Endodermal cell (in vitro differentiated cells): ENCODE results near the gene USP47. TPM values are rescaled to one million over a fixed set of nuclear protein-coding genes. Genes with fewer than 3 reads are reported as not detected.

Source experiments
- DNase-seq: peaks from one replicate; pipeline ENCODE4 v3.0.0-alpha.2; 2017
- H3K27ac ChIP-seq: 2 replicates; pipeline ENCODE4 v1.5.1; 2013; ENCODE audit warnings: mild to moderate bottlenecking, low read depth, low read length, moderate library complexity
- H3K27me3 ChIP-seq: 2 replicates; pipeline ENCODE4 v1.6.1; 2013; ENCODE audit warnings: mild to moderate bottlenecking, low read length, moderate library complexity; ENCODE audit not compliant: insufficient read depth, control insufficient read depth, poor library complexity, severe bottlenecking
- H3K36me3 ChIP-seq: 2 replicates; pipeline ENCODE4 v1.7.0; 2013; ENCODE audit warnings: mild to moderate bottlenecking, low read length, moderate library complexity; ENCODE audit not compliant: control insufficient read depth, insufficient read depth
- H3K4me1 ChIP-seq: one replicate; pipeline ENCODE4 v1.7.0; 2013; ENCODE audit warnings: low read length; ENCODE audit not compliant: control insufficient read depth, insufficient read depth
- H3K4me3 ChIP-seq: 2 replicates; pipeline ENCODE4 v1.5.1; 2013; ENCODE audit warnings: mild to moderate bottlenecking, low read length, moderate library complexity
- H3K9ac ChIP-seq: 2 replicates; pipeline ENCODE4 v1.6.1; 2013; ENCODE audit warnings: mild to moderate bottlenecking, low read length, moderate library complexity; ENCODE audit not compliant: poor library complexity, severe bottlenecking; ENCODE audit errors: extremely low read depth
- H3K9me3 ChIP-seq: 2 replicates; pipeline ENCODE4 v1.6.1; 2013; ENCODE audit warnings: mild to moderate bottlenecking, low read length, moderate library complexity; ENCODE audit not compliant: control insufficient read depth
- H3K27ac Mint-ChIP-seq: 2 replicates; pipeline ENCODE4 v1.8.0; 2020; ENCODE audit warnings: mixed read lengths
- H3K27me3 Mint-ChIP-seq: 2 replicates; pipeline ENCODE4 v1.8.0; 2021; ENCODE audit warnings: mild to moderate bottlenecking, mixed read lengths; ENCODE audit not compliant: insufficient read depth
- H3K36me3 Mint-ChIP-seq: 2 replicates; pipeline ENCODE4 v1.8.0; 2020; ENCODE audit warnings: low read depth, mixed read lengths
- H3K4me1 Mint-ChIP-seq: 2 replicates; pipeline ENCODE4 v1.8.0; 2020; ENCODE audit warnings: mixed read lengths
- H3K4me3 Mint-ChIP-seq: 2 replicates; pipeline ENCODE4 v1.8.0; 2020; ENCODE audit warnings: mild to moderate bottlenecking, moderate library complexity, mixed read lengths
- H3K9me3 Mint-ChIP-seq: 2 replicates; pipeline ENCODE4 v1.8.0; 2020; ENCODE audit warnings: mild to moderate bottlenecking, mixed read lengths
- WGBS, 2 experiments: methylation state at CpG; one replicate each; pipeline versions ENCODE4 v1.1.5 to v1.1.7; 2013; ENCODE audit warnings: missing lambda C conversion rate in 2 of 2, mixed read lengths in 1 of 2; ENCODE audit not compliant: insufficient coverage in 1 of 2, insufficient read length in 1 of 2; 5-methylcytosine and 5-hydroxymethylcytosine counted together
- total RNA-seq, 2 donors: library from RNA; stranded (reverse); fragmentation: NEBNext Ultra II Directional in 1 of 2; extraction: Animal tissue kit (Norgen Biotek cat#: 25700) in 1 of 2; gene quantifications; 2 replicates in 1 of 2; 3 replicates in 1 of 2; pipeline ENCODE4 v1.2.1, GENCODE V29; 2021
- TF ChIP-seq, protein P1 (sequence below): fragments of 200-600 bp; sonication (generic); conservative IDR thresholded peaks from 2 replicates; pipeline ENCODE4 v1.5.0; 2021; ENCODE audit warnings: antibody characterized with exemption, mild to moderate bottlenecking

The USP47 gene
- total RNA-seq, 2 donors from 2014 or later = 26.3 to 26.9 TPM

- Histone ChIP-seq H3K9ac (no peak overlapping the region), H3K27me3 (no peaks in the 10 kb centered on the region), H3K27ac (no peak overlapping the region), H3K4me3 (no peak overlapping the region), H3K4me1 (peaks cover 24% of the 10 kb centered on the region), H3K9me3 (no peaks in the 10 kb centered on the region), H3K36me3 (no peaks in the 10 kb centered on the region)
- TF ChIP-seq, protein P1, sequence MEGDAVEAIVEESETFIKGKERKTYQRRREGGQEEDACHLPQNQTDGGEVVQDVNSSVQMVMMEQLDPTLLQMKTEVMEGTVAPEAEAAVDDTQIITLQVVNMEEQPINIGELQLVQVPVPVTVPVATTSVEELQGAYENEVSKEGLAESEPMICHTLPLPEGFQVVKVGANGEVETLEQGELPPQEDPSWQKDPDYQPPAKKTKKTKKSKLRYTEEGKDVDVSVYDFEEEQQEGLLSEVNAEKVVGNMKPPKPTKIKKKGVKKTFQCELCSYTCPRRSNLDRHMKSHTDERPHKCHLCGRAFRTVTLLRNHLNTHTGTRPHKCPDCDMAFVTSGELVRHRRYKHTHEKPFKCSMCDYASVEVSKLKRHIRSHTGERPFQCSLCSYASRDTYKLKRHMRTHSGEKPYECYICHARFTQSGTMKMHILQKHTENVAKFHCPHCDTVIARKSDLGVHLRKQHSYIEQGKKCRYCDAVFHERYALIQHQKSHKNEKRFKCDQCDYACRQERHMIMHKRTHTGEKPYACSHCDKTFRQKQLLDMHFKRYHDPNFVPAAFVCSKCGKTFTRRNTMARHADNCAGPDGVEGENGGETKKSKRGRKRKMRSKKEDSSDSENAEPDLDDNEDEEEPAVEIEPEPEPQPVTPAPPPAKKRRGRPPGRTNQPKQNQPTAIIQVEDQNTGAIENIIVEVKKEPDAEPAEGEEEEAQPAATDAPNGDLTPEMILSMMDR = peak; percentile 45
- peaks cover 70% of the 10 kb centered on the region for H3K4me1 Mint-ChIP-seq
- WGBS, 2 experiments = 89 to 96% methylated on average over 5 to 7 of the region's 7 CpGs
- peaks cover 8% of the 10 kb centered on the region for H3K36me3 Mint-ChIP-seq
- peak overlapping the region; percentile 69 for H3K27ac Mint-ChIP-seq
- DNase-seq = peak; percentile 50
- H3K9me3 Mint-ChIP-seq = no peaks in the 10 kb centered on the region
- no peak overlapping the region for H3K4me3 Mint-ChIP-seq
- no peaks in the 10 kb centered on the region for H3K27me3 Mint-ChIP-seq
These were observed 146.4 kb downstream of the USP47 start for GRCh38 chr11:11988099-11988651.

GRCh38 chr11:11988681-11989261 lies 147.0 kb downstream of the USP47 start:
- Mint-ChIP-seq H3K27ac (peak overlapping the region; percentile 48), H3K4me1 (peaks cover 74% of the 10 kb centered on the region), H3K4me3 (no peak overlapping the region), H3K36me3 (peaks cover 8% of the 10 kb centered on the region), H3K27me3 (no peaks in the 10 kb centered on the region), H3K9me3 (no peaks in the 10 kb centered on the region)
- Histone ChIP-seq H3K4me3 (no peak overlapping the region), H3K27ac (no peak overlapping the region), H3K36me3 (no peaks in the 10 kb centered on the region), H3K27me3 (no peaks in the 10 kb centered on the region), H3K9ac (no peak overlapping the region), H3K9me3 (no peaks in the 10 kb centered on the region), H3K4me1 (peaks cover 30% of the 10 kb centered on the region)
- DNase-seq = peak; percentile 60
- TF ChIP-seq, protein P1 = peak; percentile 74
- 90 to 94% methylated on average over 2 to 4 of the region's 5 CpGs for WGBS, 2 experiments

GRCh38 chr11:11989774-11990744 lies 148.3 kb downstream of the USP47 start:
- Mint-ChIP-seq H3K4me1 (peaks cover 66% of the 10 kb centered on the region), H3K4me3 (no peak overlapping the region), H3K9me3 (no peaks in the 10 kb centered on the region), H3K27me3 (no peaks in the 10 kb centered on the region), H3K36me3 (peaks cover 8% of the 10 kb centered on the region), H3K27ac (no peak overlapping the region)
- TF ChIP-seq, protein P1 = no peak
- DNase-seq = peak; percentile 41
- Histone ChIP-seq H3K27ac (no peak overlapping the region), H3K9me3 (no peaks in the 10 kb centered on the region), H3K4me1 (peaks cover 29% of the 10 kb centered on the region), H3K36me3 (no peaks in the 10 kb centered on the region), H3K27me3 (no peaks in the 10 kb centered on the region), H3K9ac (no peak overlapping the region), H3K4me3 (no peak overlapping the region)
- 92 to 100% methylated on average over 8 of the region's 8 CpGs for WGBS, 2 experiments
